Choroid plexus epithelial cell (primary cell): ENCODE results near the gene CLCA1.
A peak's percentile ranks its signal among the peaks of the same experiment; 100 is the strongest.

Experiments
- DNase-seq: peaks from one replicate; pipeline ENCODE4 v3.0.0-alpha.2; 2010; ENCODE audit warnings: low read depth
- H3K4me3 ChIP-seq: 2 replicates; pipeline ENCODE4 v1.5.1; 2011; ENCODE audit warnings: low read depth, mild to moderate bottlenecking, control low read depth, low read length, moderate library complexity
- TF ChIP-seq, protein P1 (sequence below): conservative IDR thresholded peaks from 2 replicates; pipeline ENCODE4 v1.5.1; 2011; ENCODE audit warnings: low read depth, mild to moderate bottlenecking, control low read depth, inconsistent platforms, low read length, moderate library complexity

The CLCA1 gene

DNA sequence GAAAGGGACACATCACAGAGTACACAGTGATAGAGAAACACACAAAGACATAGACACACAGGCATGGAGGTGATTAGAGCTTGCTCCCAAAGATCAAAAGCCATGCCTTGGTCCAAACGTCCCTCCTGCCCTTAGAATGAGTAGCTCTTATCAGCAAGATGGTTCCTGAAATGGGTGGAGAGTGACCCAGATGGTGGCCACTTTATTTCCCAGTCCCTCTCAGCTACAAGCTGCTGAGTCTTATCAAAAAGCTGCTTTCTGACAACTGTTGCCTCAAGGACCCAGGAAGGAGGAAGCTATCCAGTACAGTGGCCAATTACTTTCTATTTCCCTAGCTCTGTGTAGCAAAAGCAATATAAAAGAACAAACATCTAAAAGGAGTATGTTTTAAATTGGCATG lies 7.7 kb upstream of the CLCA1 start:
- TF ChIP-seq, protein P1, sequence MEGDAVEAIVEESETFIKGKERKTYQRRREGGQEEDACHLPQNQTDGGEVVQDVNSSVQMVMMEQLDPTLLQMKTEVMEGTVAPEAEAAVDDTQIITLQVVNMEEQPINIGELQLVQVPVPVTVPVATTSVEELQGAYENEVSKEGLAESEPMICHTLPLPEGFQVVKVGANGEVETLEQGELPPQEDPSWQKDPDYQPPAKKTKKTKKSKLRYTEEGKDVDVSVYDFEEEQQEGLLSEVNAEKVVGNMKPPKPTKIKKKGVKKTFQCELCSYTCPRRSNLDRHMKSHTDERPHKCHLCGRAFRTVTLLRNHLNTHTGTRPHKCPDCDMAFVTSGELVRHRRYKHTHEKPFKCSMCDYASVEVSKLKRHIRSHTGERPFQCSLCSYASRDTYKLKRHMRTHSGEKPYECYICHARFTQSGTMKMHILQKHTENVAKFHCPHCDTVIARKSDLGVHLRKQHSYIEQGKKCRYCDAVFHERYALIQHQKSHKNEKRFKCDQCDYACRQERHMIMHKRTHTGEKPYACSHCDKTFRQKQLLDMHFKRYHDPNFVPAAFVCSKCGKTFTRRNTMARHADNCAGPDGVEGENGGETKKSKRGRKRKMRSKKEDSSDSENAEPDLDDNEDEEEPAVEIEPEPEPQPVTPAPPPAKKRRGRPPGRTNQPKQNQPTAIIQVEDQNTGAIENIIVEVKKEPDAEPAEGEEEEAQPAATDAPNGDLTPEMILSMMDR = no peak
- no peak overlapping the region for H3K4me3 ChIP-seq
- no peak for DNase-seq

- DNase-seq = no peak
- no peak overlapping the region for H3K4me3 ChIP-seq
- TF ChIP-seq, protein P1 = no peak
These were observed 7.2 kb upstream of the CLCA1 start for GRCh38 chr1:86461482-86461881.

DNA sequence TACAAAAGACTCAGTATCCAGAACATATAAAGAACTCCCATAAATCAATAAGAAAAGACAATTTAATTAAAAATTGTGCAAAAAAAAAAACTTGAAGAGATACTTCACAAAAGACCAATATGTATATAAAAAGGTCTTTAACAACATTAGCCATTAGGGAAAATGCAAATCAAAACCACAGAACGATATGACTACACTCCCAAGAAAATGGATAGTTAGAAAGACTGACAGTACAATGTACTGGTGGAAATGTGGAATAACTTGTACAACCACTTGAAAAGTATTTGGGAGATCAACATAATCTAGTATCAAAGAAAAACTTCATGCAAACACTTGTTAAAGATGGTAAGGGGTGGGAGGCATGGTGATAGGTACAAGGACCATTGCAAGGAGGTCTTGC lies 3.9 kb upstream of the CLCA1 start:
- no peak overlapping the region for H3K4me3 ChIP-seq
- no peak for DNase-seq
- TF ChIP-seq, protein P1 = no peak

- H3K4me3 ChIP-seq = no peak overlapping the region
- TF ChIP-seq, protein P1 = no peak
- no peak for DNase-seq
These were observed 2.5 kb upstream of the CLCA1 start for GRCh38 chr1:86466109-86466844.

GRCh38 chr1:86466986-86467385 lies 1.7 kb upstream of the CLCA1 start:
- no peak for DNase-seq
- TF ChIP-seq, protein P1 = no peak
- no peak overlapping the region for H3K4me3 ChIP-seq

- H3K4me3 ChIP-seq = no peak overlapping the region
- DNase-seq = no peak
- TF ChIP-seq, protein P1 = no peak
These were observed 2.1 kb downstream of the CLCA1 start for GRCh38 chr1:86470859-86471258.

DNA sequence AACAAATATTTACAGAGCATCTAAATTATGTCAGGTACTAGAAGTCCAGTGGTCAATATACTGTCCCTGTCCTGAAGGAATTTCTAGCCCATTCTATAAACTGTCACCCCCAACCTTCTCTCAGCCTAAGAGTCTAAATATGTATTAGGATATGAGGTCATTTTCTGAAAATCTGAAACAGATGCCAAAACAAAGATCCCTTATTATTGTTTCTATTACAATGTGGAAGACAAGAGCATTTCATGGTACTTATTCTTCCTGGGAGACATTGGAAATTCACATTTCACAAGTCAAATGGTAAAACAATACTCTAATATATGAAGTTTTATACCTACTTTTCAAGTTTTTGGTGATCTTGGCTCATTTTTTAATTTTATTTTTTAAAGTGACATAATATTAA lies 2.6 kb downstream of the CLCA1 start:
- peak; percentile 17 for DNase-seq
- TF ChIP-seq, protein P1 = no peak

More for the DNA sequence above, 2.6 kb downstream of the CLCA1 start:
- H3K4me3 ChIP-seq = no peak overlapping the region
